NCI-H82 (cell line): Measurements from ENCODE around the gene ADD1.

Experiments used
- DNase-seq: peaks from one replicate; lab custom pipeline; 2025; lab: John Stamatoyannopoulos, UW

The ADD1 gene

DNA sequence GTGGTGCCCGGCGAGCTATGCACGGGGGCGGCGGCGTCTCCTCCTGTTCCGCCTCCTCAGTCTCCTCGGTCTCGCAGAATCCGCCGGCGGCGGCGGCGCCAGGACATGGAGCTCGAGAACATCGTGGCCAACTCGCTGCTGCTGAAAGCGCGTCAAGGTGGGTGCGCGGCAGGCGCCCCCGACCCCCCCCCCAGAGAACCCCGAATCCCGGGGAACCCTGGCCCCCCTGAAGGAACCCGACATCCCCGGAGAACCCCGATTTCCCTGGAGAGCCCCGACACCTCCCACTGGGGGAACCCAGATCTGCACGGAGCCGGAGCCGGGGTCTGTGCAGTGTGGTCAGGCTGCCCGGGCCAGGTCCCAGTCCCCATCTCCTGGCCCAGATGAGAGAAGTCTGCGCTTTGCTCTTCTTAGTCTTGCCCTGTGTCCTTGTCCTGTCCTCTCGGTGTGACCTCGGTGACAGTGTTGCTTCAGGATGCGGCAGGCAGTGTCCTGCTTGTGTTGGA lies 120.4 kb downstream of the ADD1 start:
- no peak for DNase-seq

- DNase-seq, result no peak
Observed at GRCh38 chr4:2964706-2965258, 121.1 kb downstream of the ADD1 start.

GRCh38 chr4:2965262-2965661 lies 121.6 kb downstream of the ADD1 start:
- no peak for DNase-seq

GRCh38 chr4:2968381-2968780 lies 124.7 kb downstream of the ADD1 start:
- no peak for DNase-seq

DNA sequence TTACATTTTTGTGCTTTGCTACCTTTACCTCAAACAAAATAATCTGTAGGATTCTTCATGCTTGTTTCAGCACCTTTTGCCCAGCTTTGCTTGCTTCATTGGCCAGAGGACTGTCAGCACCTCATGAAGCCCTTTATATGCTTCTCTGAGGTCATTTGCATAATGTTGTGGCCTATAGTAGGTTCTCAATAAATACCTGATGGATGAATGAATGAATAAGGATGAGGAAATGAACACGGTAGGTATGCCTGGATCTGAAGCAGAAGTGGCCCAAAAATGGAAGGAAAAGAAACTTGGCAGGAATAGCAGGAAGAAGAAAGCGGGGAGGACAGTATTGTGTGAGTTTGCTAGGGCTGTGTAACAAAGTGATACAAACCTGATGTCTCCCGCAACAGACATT lies 127.6 kb downstream of the ADD1 start:
- DNase-seq, result no peak

DNA sequence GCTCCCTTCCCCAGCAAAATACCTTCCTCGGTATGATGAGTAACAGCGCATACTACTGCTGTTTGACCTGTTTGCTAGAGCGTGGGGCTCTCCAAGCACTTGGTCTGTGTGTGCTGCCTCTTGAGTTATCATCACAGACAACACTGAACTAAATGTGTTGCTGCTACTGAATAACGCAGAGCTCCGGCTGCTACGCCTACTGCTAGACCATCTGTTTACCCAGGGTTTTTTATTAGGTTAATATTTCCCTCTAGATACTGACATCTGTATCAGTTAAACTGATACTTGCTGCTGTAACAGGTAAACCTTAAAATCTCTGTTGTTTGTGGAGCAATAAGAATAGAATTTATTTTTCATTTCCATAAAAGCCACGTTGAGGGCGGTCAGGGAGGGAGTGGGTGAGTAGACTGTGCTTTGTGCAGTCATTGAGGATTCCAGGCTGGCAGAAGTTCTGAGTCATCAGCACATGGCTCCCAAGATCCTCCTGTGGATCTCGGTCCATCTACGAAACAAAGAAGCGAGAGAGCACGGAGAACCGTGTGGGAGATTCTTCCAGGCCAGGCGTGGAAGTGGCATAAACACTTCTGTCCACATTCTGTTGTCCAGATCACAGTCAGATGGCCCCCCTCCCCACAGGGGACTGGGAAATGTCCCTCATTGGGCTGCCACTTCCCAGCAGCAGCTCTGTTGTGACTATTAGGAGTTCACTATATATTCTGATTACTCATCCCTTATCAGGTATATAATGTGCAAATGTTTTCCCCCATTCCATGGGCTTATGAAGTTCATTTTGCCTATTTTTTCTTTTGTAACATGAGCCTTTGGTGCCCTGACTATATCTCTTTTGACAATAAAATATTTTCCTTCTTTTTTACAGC lies 133.8 kb downstream of the ADD1 start:
- peak; percentile 21 for DNase-seq
